PC-9 (cell line): Measurements from ENCODE around the gene GSE1.

Experiments used
- CTCF ChIP-seq: fragments of 200-600 bp; sonication (generic); conservative IDR thresholded peaks from 2 replicates; pipeline ENCODE4 v1.6.1; 2017; ENCODE audit warnings: mixed run types, antibody characterized with exemption, mild to moderate bottlenecking, moderate library complexity
- EZH2 ChIP-seq: fragments of 200-600 bp; sonication (generic); IDR thresholded peaks from 2 replicates; pipeline ENCODE4 v1.8.0; 2017; ENCODE audit warnings: antibody characterized with exemption, low read depth

- TF ChIP-seq CTCF = no peak
- no peak for TF ChIP-seq EZH2
Measured at GRCh38 chr16:85641305-85641704, 28.2 kb downstream of the GSE1 start.
